HUES6 (cell line): ENCODE measurements around the gene EDIL3.

Source experiments
- H3K27ac ChIP-seq: 2 replicates; pipeline ENCODE4 v1.7.0; 2013; ENCODE audit warnings: low read depth, mild to moderate bottlenecking, low read length, inconsistent platforms
- H3K27me3 ChIP-seq: 2 replicates; pipeline ENCODE4 v1.6.1; 2013; ENCODE audit warnings: low read length; ENCODE audit not compliant: control insufficient read depth, insufficient read depth
- H3K36me3 ChIP-seq: 2 replicates; pipeline ENCODE4 v1.6.1; 2013; ENCODE audit warnings: low read length; ENCODE audit not compliant: control insufficient read depth, insufficient read depth
- H3K4me1 ChIP-seq: 2 replicates; pipeline ENCODE4 v1.6.1; 2013; ENCODE audit warnings: low read length; ENCODE audit not compliant: control insufficient read depth, insufficient read depth
- H3K4me3 ChIP-seq: 2 replicates; pipeline ENCODE4 v1.5.1; 2013; ENCODE audit warnings: low read depth, low read length
- H3K9ac ChIP-seq: one replicate; pipeline ENCODE4 v1.6.1; 2013; ENCODE audit warnings: mild to moderate bottlenecking, low read length
- H3K9me3 ChIP-seq: 2 replicates; pipeline ENCODE4 v1.6.1; 2013; ENCODE audit warnings: low read depth, low read length; ENCODE audit not compliant: control insufficient read depth, insufficient read depth

The EDIL3 gene

GRCh38 chr5:84279234-84279633, 105.4 kb downstream of the EDIL3 start:
- Histone ChIP-seq H3K27ac (no peak overlapping the region), H3K4me3 (no peak overlapping the region), H3K27me3 (no peaks in the 10 kb centered on the region), H3K9ac (no peak overlapping the region), H3K9me3 (no peaks in the 10 kb centered on the region), H3K4me1 (0 out of 2 replicates have a peak, but pooled peaks cover 3% of the 10 kb centered on the region), H3K36me3 (no peaks in the 10 kb centered on the region)

- Histone ChIP-seq H3K27me3 (no peaks in the 10 kb centered on the region), H3K4me1 (peaks cover 14% of the 10 kb centered on the region), H3K36me3 (no peaks in the 10 kb centered on the region), H3K4me3 (no peak overlapping the region), H3K9me3 (no peaks in the 10 kb centered on the region), H3K27ac (no peak overlapping the region), H3K9ac (no peak overlapping the region)
Observed at GRCh38 chr5:84275609-84276008, 109.1 kb downstream of the EDIL3 start.

GRCh38 chr5:84274585-84275468, 109.9 kb downstream of the EDIL3 start:
- H3K4me1 ChIP-seq: peaks cover 14% of the 10 kb centered on the region
- H3K27me3 ChIP-seq: no peaks in the 10 kb centered on the region
- H3K9ac ChIP-seq: no peak overlapping the region
- H3K36me3 ChIP-seq: no peaks in the 10 kb centered on the region
- H3K27ac ChIP-seq: no peak overlapping the region
- H3K9me3 ChIP-seq: no peaks in the 10 kb centered on the region
- H3K4me3 ChIP-seq: no peak overlapping the region

- no peak overlapping the region for H3K4me3 ChIP-seq
- no peaks in the 10 kb centered on the region for H3K9me3 ChIP-seq
- no peak overlapping the region for H3K27ac ChIP-seq
- no peak overlapping the region for H3K9ac ChIP-seq
- H3K27me3 ChIP-seq: no peaks in the 10 kb centered on the region
- H3K4me1 ChIP-seq: peaks cover 14% of the 10 kb centered on the region
- no peaks in the 10 kb centered on the region for H3K36me3 ChIP-seq
Observed at GRCh38 chr5:84273517-84273883, 111.2 kb downstream of the EDIL3 start.

- no peak overlapping the region for H3K27ac ChIP-seq
- H3K9ac ChIP-seq: no peak overlapping the region
- H3K4me1 ChIP-seq: peaks cover 14% of the 10 kb centered on the region
- no peaks in the 10 kb centered on the region for H3K9me3 ChIP-seq
- H3K36me3 ChIP-seq: no peaks in the 10 kb centered on the region
- H3K27me3 ChIP-seq: no peaks in the 10 kb centered on the region
- no peak overlapping the region for H3K4me3 ChIP-seq
Observed at GRCh38 chr5:84272771-84273516, 111.7 kb downstream of the EDIL3 start.

- no peak overlapping the region; the same call in 1 of the 2 replicates for H3K27ac ChIP-seq
- H3K9me3 ChIP-seq: no peaks in the 10 kb centered on the region
- H3K9ac ChIP-seq: no peak overlapping the region
- H3K4me3 ChIP-seq: no peak overlapping the region
- no peaks in the 10 kb centered on the region for H3K27me3 ChIP-seq
- no peaks in the 10 kb centered on the region for H3K36me3 ChIP-seq
- H3K4me1 ChIP-seq: peaks cover 29% of the 10 kb centered on the region
Observed at GRCh38 chr5:84265739-84266550, 118.7 kb downstream of the EDIL3 start.

- peaks cover 29% of the 10 kb centered on the region for H3K4me1 ChIP-seq
- H3K36me3 ChIP-seq: no peaks in the 10 kb centered on the region
- H3K4me3 ChIP-seq: no peak overlapping the region
- no peak overlapping the region for H3K9ac ChIP-seq
- no peaks in the 10 kb centered on the region for H3K27me3 ChIP-seq
- no peaks in the 10 kb centered on the region for H3K9me3 ChIP-seq
- no peak overlapping the region; the same call in 1 of the 2 replicates for H3K27ac ChIP-seq
Observed at GRCh38 chr5:84265130-84265529, 119.5 kb downstream of the EDIL3 start.

- H3K27ac ChIP-seq: no peak overlapping the region
- H3K4me1 ChIP-seq: peaks cover 19% of the 10 kb centered on the region
- H3K27me3 ChIP-seq: no peaks in the 10 kb centered on the region
- no peaks in the 10 kb centered on the region for H3K36me3 ChIP-seq
- H3K9ac ChIP-seq: no peak overlapping the region
- H3K9me3 ChIP-seq: no peaks in the 10 kb centered on the region
- no peak overlapping the region for H3K4me3 ChIP-seq
Observed at GRCh38 chr5:84260939-84261338, 123.7 kb downstream of the EDIL3 start.

- peaks cover 11% of the 10 kb centered on the region; the same call in 1 of the 2 replicates for H3K4me1 ChIP-seq
- H3K27ac ChIP-seq: no peak overlapping the region
- H3K36me3 ChIP-seq: no peaks in the 10 kb centered on the region
- H3K27me3 ChIP-seq: no peaks in the 10 kb centered on the region
- no peak overlapping the region for H3K4me3 ChIP-seq
- no peaks in the 10 kb centered on the region for H3K9me3 ChIP-seq
- no peak overlapping the region for H3K9ac ChIP-seq
Observed at GRCh38 chr5:84260140-84260539, 124.5 kb downstream of the EDIL3 start.

- no peaks in the 10 kb centered on the region for H3K27me3 ChIP-seq
- H3K36me3 ChIP-seq: no peaks in the 10 kb centered on the region
- no peak overlapping the region for H3K27ac ChIP-seq
- H3K9me3 ChIP-seq: no peaks in the 10 kb centered on the region
- no peak overlapping the region for H3K9ac ChIP-seq
- no peak overlapping the region for H3K4me3 ChIP-seq
- peaks cover 8% of the 10 kb centered on the region; the same call in 1 of the 2 replicates for H3K4me1 ChIP-seq
Observed at GRCh38 chr5:84259283-84260045, 125.2 kb downstream of the EDIL3 start.
